Activated T-helper 9 cell treated with anti-CD3 and anti-CD28 coated beads, Interleukin-2, amount 50 U/mL, for 16 hours (primary cell): Measurements from ENCODE around the gene UMODL1.

ENCODE experiments used
- DNase-seq: peaks from one replicate; pipeline ENCODE4 v3.0.0-alpha.2; 2020; ENCODE audit warnings: low read depth

The UMODL1 gene

GRCh38 chr21:42071146-42071737 is at the start of gene UMODL1:
TSS of gene UMODL1 (plus strand) at chr21:42071317. CDS start at chr21:42071317, 0 bp downstream.
- DNase-seq: no peak

- DNase-seq: no peak
These were observed 49.6 kb upstream of the UMODL1 start for GRCh38 chr21:42021371-42022090.

GRCh38 chr21:42022091-42022430 is 49.1 kb upstream of the UMODL1 start:
- DNase-seq: no peak

- no peak for DNase-seq
These were observed 48.2 kb upstream of the UMODL1 start for GRCh38 chr21:42022906-42023305.

GRCh38 chr21:42025376-42026081 is 45.6 kb upstream of the UMODL1 start:
- no peak for DNase-seq

GRCh38 chr21:42026082-42026435 is 45.1 kb upstream of the UMODL1 start:
- no peak for DNase-seq

- no peak for DNase-seq
These were observed 43.9 kb upstream of the UMODL1 start for GRCh38 chr21:42027085-42027821.

GRCh38 chr21:42027822-42028765 is 43.0 kb upstream of the UMODL1 start:
- DNase-seq: no peak

GRCh38 chr21:42028766-42029425 is 42.2 kb upstream of the UMODL1 start:
- DNase-seq: no peak

GRCh38 chr21:42030311-42030710 is 40.8 kb upstream of the UMODL1 start:
- no peak for DNase-seq

- no peak for DNase-seq
These were observed 39.9 kb upstream of the UMODL1 start for GRCh38 chr21:42031241-42031640.

GRCh38 chr21:42031816-42032215 is 39.3 kb upstream of the UMODL1 start:
- DNase-seq: no peak

GRCh38 chr21:42032266-42032665 is 38.9 kb upstream of the UMODL1 start:
- no peak for DNase-seq

GRCh38 chr21:42032968-42033367 is 38.1 kb upstream of the UMODL1 start:
- DNase-seq: no peak

GRCh38 chr21:42036313-42036712 is 34.8 kb upstream of the UMODL1 start:
- DNase-seq: no peak

GRCh38 chr21:42037516-42037915 is 33.6 kb upstream of the UMODL1 start:
- DNase-seq: no peak

- no peak for DNase-seq
These were observed 33.2 kb upstream of the UMODL1 start for GRCh38 chr21:42037943-42038342.

- no peak for DNase-seq
These were observed 32.7 kb upstream of the UMODL1 start for GRCh38 chr21:42038393-42038792.

- no peak for DNase-seq
These were observed 32.2 kb upstream of the UMODL1 start for GRCh38 chr21:42038826-42039425.

GRCh38 chr21:42039470-42039901 is 31.6 kb upstream of the UMODL1 start:
- no peak for DNase-seq
